PC-3 (cell line): ENCODE data around the gene TIAM2. TPM values are rescaled to one million over a fixed set of nuclear protein-coding genes. Genes with fewer than 3 reads are reported as not detected.
A peak's percentile ranks its signal among the peaks of the same experiment; 100 is the strongest.

Experiments
- ATAC-seq: fragments of 200-7000 bp; cut with Tn5 transposase; 2 replicates; pipeline ENCODE4 v1.9.1; 2020; ENCODE audit warnings: mild to moderate bottlenecking, moderate library complexity
- BruUV-seq: library from RNA; stranded (reverse); fragments of 400-500 nt; replicated peaks from 2 replicates; lab custom pipeline; 2021; lab: Mats Ljungman, UMichigan
- CTCF ChIA-PET: fragments of 300-600 bp; sonication (Branson Sonifier 250); formaldehyde crosslinking; loops from one replicate; lab custom pipeline; 2022; ENCODE audit warnings: antibody characterized with exemption; lab: Charles Lee
- POLR2A ChIA-PET: fragments of 300-600 bp; sonication (Branson Sonifier 250); formaldehyde crosslinking; loops from one replicate; lab custom pipeline; 2022; ENCODE audit warnings: antibody characterized with exemption; ENCODE audit not compliant: unreplicated experiment; lab: Charles Lee
- DNase-seq: peaks from one replicate; pipeline ENCODE4 v3.0.0-alpha.2; 2015
- H2AFZ ChIP-seq: fragments of 300-600 bp; sonication (generic); 2 replicates; pipeline ENCODE4 v1.6.0; 2016; ENCODE audit warnings: antibody characterized with exemption, low read length
- H3F3A ChIP-seq: fragments of 300-600 bp; sonication (generic); one replicate; pipeline ENCODE4 v1.6.0; 2017; ENCODE audit warnings: antibody characterized with exemption, low read length, control low read depth, mild to moderate bottlenecking; ENCODE audit not compliant: unreplicated experiment
- H3K27ac ChIP-seq: fragments of 300-600 bp; sonication (generic); 2 replicates; pipeline ENCODE4 v1.5.1; 2016; ENCODE audit warnings: mild to moderate bottlenecking, low read length
- H3K27me3 ChIP-seq: fragments of 300-600 bp; sonication (generic); 2 replicates; pipeline ENCODE4 v1.6.1; 2016; ENCODE audit warnings: low read length, mixed read lengths
- H3K36me3 ChIP-seq: fragments of 300-600 bp; sonication (generic); 2 replicates; pipeline ENCODE4 v1.6.1; 2016; ENCODE audit warnings: low read depth, mixed run types, low read length, mixed read lengths
- H3K4me1 ChIP-seq: fragments of 300-600 bp; sonication (generic); 2 replicates; pipeline ENCODE4 v1.5.1; 2016; ENCODE audit warnings: low read length; ENCODE audit not compliant: insufficient read depth
- H3K4me2 ChIP-seq: fragments of 300-600 bp; sonication (generic); 2 replicates; pipeline ENCODE4 v1.6.0; 2016; ENCODE audit warnings: low read length
- H3K4me3 ChIP-seq: fragments of 300-600 bp; sonication (generic); 2 replicates; pipeline ENCODE4 v1.5.1; 2016; ENCODE audit warnings: mild to moderate bottlenecking, low read length, mixed read lengths
- H3K79me2 ChIP-seq: fragments of 300-600 bp; sonication (generic); 2 replicates; pipeline ENCODE4 v1.6.1; 2017; ENCODE audit warnings: low read length, mixed read lengths
- H3K9ac ChIP-seq: fragments of 300-600 bp; sonication (generic); 2 replicates; pipeline ENCODE4 v1.6.0; 2016; ENCODE audit warnings: mild to moderate bottlenecking, low read length
- H3K9me2 ChIP-seq: fragments of 300-600 bp; sonication (generic); replicated peaks from 2 replicates; pipeline ENCODE4 v1.6.1; 2016; ENCODE audit warnings: mixed run types, low read length, mixed read lengths
- H3K9me3 ChIP-seq: fragments of 300-600 bp; sonication (generic); 2 replicates; pipeline ENCODE4 v1.6.1; 2016; ENCODE audit warnings: low read length, mixed read lengths
- H4K20me1 ChIP-seq: fragments of 300-600 bp; sonication (generic); 2 replicates; pipeline ENCODE4 v1.6.1; 2016; ENCODE audit warnings: low read length, mixed read lengths
- EZH2 ChIP-seq: fragments of 300-600 bp; sonication (generic); IDR thresholded peaks from one replicate; pipeline ENCODE4 v1.6.1; 2017; ENCODE audit warnings: antibody characterized with exemption, mild to moderate bottlenecking, low read length; ENCODE audit not compliant: unreplicated experiment
- EZH2phosphoT487 ChIP-seq: fragments of 300-600 bp; sonication (generic); IDR thresholded peaks from 2 replicates; pipeline ENCODE4 v1.6.1; 2018; ENCODE audit warnings: mild to moderate bottlenecking, antibody characterized with exemption, low read length, borderline replicate concordance
- intact Hi-C: fragments of 100-400 bp; cut with micrococcal nuclease; formaldehyde crosslinking; loops from 2 replicates; pipeline ENCODE4 v1.9.0; 2023
- total RNA-seq: library from RNA; depleted of rRNA; stranded (reverse); fragments of >200 nt; gene quantifications from 2 replicates; pipeline ENCODE4 v1.2.3, GENCODE V29; 2014
- TF ChIP-seq, protein P1 (sequence below): fragments of 300-600 bp; sonication (generic); conservative IDR thresholded peaks from 2 replicates; pipeline ENCODE4 v1.5.1; 2017; ENCODE audit warnings: antibody characterized with exemption, low read depth, mild to moderate bottlenecking, low read length

The TIAM2 gene
- total RNA-seq, 1 experiment from 2014 or later, result 4.5 TPM

DNA sequence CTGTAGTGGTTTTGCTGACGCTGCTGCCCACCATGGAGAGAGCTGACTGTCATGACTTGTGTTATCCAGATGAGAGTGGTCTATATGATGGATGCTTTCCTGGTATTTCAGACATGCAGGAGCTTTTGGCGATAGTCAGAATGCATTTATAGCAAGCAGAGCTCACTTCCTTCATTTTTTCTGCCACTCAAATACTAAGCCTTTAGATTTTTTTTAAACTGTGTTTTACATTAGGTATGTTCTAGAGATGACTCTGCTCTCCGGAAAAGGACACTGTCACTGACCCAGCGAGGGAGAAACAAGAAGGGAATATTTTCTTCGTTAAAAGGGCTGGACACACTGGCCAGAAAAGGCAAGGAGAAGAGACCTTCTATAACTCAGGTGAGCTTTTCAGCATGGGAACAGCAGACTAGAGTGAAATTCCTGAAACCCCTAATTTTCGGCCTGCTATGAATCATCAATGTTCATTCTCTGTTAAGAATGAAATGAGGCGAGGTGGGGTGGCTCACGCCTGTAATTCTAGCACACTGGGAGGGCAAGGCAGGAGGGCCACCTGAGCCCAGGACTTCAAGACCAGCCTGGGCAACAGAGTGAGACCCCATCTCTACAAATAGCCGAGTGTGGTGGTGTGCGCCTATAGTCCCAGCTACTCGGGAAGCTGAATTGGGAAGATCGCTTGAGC, 170.1 kb downstream of the TIAM2 start:
- no peak for TF ChIP-seq EZH2
- TF ChIP-seq, protein P1, sequence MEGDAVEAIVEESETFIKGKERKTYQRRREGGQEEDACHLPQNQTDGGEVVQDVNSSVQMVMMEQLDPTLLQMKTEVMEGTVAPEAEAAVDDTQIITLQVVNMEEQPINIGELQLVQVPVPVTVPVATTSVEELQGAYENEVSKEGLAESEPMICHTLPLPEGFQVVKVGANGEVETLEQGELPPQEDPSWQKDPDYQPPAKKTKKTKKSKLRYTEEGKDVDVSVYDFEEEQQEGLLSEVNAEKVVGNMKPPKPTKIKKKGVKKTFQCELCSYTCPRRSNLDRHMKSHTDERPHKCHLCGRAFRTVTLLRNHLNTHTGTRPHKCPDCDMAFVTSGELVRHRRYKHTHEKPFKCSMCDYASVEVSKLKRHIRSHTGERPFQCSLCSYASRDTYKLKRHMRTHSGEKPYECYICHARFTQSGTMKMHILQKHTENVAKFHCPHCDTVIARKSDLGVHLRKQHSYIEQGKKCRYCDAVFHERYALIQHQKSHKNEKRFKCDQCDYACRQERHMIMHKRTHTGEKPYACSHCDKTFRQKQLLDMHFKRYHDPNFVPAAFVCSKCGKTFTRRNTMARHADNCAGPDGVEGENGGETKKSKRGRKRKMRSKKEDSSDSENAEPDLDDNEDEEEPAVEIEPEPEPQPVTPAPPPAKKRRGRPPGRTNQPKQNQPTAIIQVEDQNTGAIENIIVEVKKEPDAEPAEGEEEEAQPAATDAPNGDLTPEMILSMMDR, result no peak
- TF ChIP-seq EZH2phosphoT487, result no peak
- CTCF ChIA-PET, result no interaction called here

DNA sequence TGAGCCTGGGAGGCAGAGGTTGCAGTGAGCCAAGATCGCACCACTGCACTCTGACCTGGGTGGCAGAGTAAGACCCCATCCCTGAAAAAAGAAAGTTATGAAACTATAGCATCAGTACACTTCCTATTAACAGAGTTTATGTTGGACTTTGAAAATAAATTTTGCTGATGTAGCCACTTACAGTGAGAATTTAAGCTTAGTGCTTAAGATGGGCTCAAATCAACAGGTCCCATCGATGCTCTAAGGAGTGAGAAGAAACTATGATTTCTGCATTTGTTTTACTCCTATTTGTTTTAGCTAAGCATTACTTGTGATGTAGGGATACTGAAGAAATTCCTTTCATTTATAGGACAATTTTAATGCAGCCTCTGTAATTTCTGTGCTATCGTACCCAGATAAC, 175.4 kb downstream of the TIAM2 start:
- no TSS peak for BruUV-seq

More for the DNA sequence above, 170.1 kb downstream of the TIAM2 start:
- BruUV-seq, result no TSS peak
- H3K9me2 ChIP-seq, result no peaks in the 10 kb centered on the region
- H3K4me3 ChIP-seq, result no peak overlapping the region
- no peaks in the 10 kb centered on the region for H3K9me3 ChIP-seq
- intact Hi-C loops, result no loop called here
- no peaks in the 10 kb centered on the region for H4K20me1 ChIP-seq
- H3K79me2 ChIP-seq, result no peaks in the 10 kb centered on the region
- H3K36me3 ChIP-seq, result no peaks in the 10 kb centered on the region
- POLR2A ChIA-PET, result no interaction called here
- peaks cover 7% of the 10 kb centered on the region; the same call in 1 of the 2 replicates for H3K4me1 ChIP-seq
- H3K27me3 ChIP-seq, result no peaks in the 10 kb centered on the region
- no peak overlapping the region for H3K4me2 ChIP-seq
- no peaks in the 10 kb centered on the region for H3F3A ChIP-seq
- DNase-seq (no peak), ATAC-seq (no peak)
- H3K9ac ChIP-seq, result no peak overlapping the region
- H3K27ac ChIP-seq, result no peak overlapping the region
- H2AFZ ChIP-seq, result no peak overlapping the region

DNA sequence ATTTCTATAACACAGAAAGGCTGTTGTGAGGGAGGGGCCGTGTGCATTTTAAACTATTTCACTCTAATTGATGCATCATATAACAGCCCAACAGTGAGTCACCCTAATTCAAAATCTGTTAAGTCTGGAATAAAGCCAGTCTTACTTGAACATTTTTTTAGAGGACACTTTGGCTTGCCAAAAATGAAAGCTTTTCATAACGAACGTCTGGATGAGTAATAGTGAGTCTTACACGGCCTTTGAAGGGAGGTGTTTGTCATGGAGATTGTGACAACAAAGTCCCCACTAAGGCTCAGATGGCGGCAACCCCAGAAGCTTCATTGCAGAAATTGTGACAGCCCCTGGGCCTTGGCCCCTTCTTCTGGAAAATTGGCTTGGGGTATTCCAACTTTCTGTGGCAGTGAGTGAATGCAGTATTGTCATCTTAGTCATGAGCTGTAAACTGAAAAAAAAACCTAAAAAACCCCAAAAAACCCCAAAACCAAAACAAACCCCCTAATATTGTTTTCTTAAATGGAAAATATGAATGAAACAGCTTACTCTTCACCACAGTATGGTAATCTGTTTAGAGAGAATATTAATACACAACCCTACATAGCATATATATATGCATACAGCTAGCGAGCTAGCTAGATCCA, 176.1 kb downstream of the TIAM2 start:
- peak overlapping the region; percentile 13; the same call in 1 of the 2 replicates for H2AFZ ChIP-seq
- peak overlapping the region; percentile 26; the same call in 1 of the 2 replicates for H3K4me3 ChIP-seq
- no peaks in the 10 kb centered on the region for H3K9me3 ChIP-seq
- TF ChIP-seq EZH2 (no peak), EZH2phosphoT487 (no peak)
- TF ChIP-seq, protein P1, result no peak
- intact Hi-C loops, result loop anchor here (1.0 to 5.0 kb wide), 4 partner anchors 44 to 496 kb away; no protein-coding TSS in a partner anchor
- DNase-seq (peak; percentile 94), ATAC-seq (peak; percentile 85)
- no peaks in the 10 kb centered on the region for H3K9me2 ChIP-seq
- H3K36me3 ChIP-seq, result no peaks in the 10 kb centered on the region
- H3K79me2 ChIP-seq, result no peaks in the 10 kb centered on the region
- peaks cover 22% of the 10 kb centered on the region for H3K4me1 ChIP-seq
- POLR2A ChIA-PET, result interaction anchor here (0.6 kb wide), 2 partner anchors 140 to 144 kb away, joined by 3 to 4 read pairs; no protein-coding TSS in a partner anchor
- no peaks in the 10 kb centered on the region for H3F3A ChIP-seq
- no peaks in the 10 kb centered on the region for H3K27me3 ChIP-seq
- peak overlapping the region; percentile 68 for H3K4me2 ChIP-seq
- BruUV-seq, result no TSS peak
- no peaks in the 10 kb centered on the region for H4K20me1 ChIP-seq
- CTCF ChIA-PET, result interaction anchor here (0.7 to 0.8 kb wide), 2 partner anchors 197 to 303 kb away, joined by 3 to 5 read pairs; no protein-coding TSS in a partner anchor
- H3K27ac ChIP-seq, result peak overlapping the region; percentile 72
- peak overlapping the region; percentile 28; the same call in 1 of the 2 replicates for H3K9ac ChIP-seq

More for the DNA sequence above, 175.4 kb downstream of the TIAM2 start:
- Histone ChIP-seq H3K4me2 (peak overlapping the region; percentile 68), H3K9me2 (no peaks in the 10 kb centered on the region), H3K27ac (peak overlapping the region; percentile 72), H4K20me1 (no peaks in the 10 kb centered on the region), H3K27me3 (no peaks in the 10 kb centered on the region), H3K9me3 (no peaks in the 10 kb centered on the region), H3K4me1 (peaks cover 22% of the 10 kb centered on the region), H3K9ac (no peak overlapping the region), H3K79me2 (no peaks in the 10 kb centered on the region), H3F3A (no peaks in the 10 kb centered on the region), H3K36me3 (no peaks in the 10 kb centered on the region), H2AFZ (no peak overlapping the region), H3K4me3 (no peak overlapping the region; the same call in 1 of the 2 replicates)
- intact Hi-C loops, result loop anchor here (2.0 to 5.0 kb wide), 3 partner anchors 44 to 154 kb away; no protein-coding TSS in a partner anchor
- CTCF ChIA-PET, result interaction anchor here (0.6 to 0.7 kb wide), 2 partner anchors 196 to 1772 kb away, joined by 3 to 4 read pairs; no protein-coding TSS in a partner anchor
- TF ChIP-seq EZH2phosphoT487 (no peak), EZH2 (no peak)
- DNase-seq (no peak), ATAC-seq (no peak)
- POLR2A ChIA-PET, result interaction anchor here (0.6 kb wide), 2 partner anchors 212 to 302 kb away, joined by 3 read pairs; no protein-coding TSS in a partner anchor
